ENCODE results near the gene ATP1B3.

- TF ChIP-seq, protein P1, sequence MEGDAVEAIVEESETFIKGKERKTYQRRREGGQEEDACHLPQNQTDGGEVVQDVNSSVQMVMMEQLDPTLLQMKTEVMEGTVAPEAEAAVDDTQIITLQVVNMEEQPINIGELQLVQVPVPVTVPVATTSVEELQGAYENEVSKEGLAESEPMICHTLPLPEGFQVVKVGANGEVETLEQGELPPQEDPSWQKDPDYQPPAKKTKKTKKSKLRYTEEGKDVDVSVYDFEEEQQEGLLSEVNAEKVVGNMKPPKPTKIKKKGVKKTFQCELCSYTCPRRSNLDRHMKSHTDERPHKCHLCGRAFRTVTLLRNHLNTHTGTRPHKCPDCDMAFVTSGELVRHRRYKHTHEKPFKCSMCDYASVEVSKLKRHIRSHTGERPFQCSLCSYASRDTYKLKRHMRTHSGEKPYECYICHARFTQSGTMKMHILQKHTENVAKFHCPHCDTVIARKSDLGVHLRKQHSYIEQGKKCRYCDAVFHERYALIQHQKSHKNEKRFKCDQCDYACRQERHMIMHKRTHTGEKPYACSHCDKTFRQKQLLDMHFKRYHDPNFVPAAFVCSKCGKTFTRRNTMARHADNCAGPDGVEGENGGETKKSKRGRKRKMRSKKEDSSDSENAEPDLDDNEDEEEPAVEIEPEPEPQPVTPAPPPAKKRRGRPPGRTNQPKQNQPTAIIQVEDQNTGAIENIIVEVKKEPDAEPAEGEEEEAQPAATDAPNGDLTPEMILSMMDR (IDR thresholded peaks at IDR 0.05; ENCODE audit: low read depth, low read length, missing input control), result no peak
- TF ChIP-seq NR2F2 (IDR thresholded peaks at IDR 0.05) (no peak), ATF3 (IDR thresholded peaks at IDR 0.05) (no peak), SP1 (IDR thresholded peaks at IDR 0.05) (no peak), GABPA (IDR thresholded peaks at IDR 0.05 in 1 of 2, conservative IDR thresholded peaks at IDR 0.05 in 1 of 2) (no peak), FOXA1 (IDR thresholded peaks at IDR 0.05) (no peak), RAD21 (IDR thresholded peaks at IDR 0.05) (no peak), YY1 (IDR thresholded peaks at IDR 0.05) (no peak), EGR1 (IDR thresholded peaks at IDR 0.05; ENCODE audit: low read depth in 2 of 2) (no peak), ZBTB33 (IDR thresholded peaks at IDR 0.05) (no peak), JUND (IDR thresholded peaks at IDR 0.05) (no peak), TAF1 (conservative IDR thresholded peaks at IDR 0.05) (no peak)
- TF ChIP-seq, protein P2, sequence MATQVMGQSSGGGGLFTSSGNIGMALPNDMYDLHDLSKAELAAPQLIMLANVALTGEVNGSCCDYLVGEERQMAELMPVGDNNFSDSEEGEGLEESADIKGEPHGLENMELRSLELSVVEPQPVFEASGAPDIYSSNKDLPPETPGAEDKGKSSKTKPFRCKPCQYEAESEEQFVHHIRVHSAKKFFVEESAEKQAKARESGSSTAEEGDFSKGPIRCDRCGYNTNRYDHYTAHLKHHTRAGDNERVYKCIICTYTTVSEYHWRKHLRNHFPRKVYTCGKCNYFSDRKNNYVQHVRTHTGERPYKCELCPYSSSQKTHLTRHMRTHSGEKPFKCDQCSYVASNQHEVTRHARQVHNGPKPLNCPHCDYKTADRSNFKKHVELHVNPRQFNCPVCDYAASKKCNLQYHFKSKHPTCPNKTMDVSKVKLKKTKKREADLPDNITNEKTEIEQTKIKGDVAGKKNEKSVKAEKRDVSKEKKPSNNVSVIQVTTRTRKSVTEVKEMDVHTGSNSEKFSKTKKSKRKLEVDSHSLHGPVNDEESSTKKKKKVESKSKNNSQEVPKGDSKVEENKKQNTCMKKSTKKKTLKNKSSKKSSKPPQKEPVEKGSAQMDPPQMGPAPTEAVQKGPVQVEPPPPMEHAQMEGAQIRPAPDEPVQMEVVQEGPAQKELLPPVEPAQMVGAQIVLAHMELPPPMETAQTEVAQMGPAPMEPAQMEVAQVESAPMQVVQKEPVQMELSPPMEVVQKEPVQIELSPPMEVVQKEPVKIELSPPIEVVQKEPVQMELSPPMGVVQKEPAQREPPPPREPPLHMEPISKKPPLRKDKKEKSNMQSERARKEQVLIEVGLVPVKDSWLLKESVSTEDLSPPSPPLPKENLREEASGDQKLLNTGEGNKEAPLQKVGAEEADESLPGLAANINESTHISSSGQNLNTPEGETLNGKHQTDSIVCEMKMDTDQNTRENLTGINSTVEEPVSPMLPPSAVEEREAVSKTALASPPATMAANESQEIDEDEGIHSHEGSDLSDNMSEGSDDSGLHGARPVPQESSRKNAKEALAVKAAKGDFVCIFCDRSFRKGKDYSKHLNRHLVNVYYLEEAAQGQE (IDR thresholded peaks at IDR 0.05), result no peak
- TF ChIP-seq, protein P3, sequence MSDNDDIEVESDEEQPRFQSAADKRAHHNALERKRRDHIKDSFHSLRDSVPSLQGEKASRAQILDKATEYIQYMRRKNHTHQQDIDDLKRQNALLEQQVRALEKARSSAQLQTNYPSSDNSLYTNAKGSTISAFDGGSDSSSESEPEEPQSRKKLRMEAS (IDR thresholded peaks at IDR 0.05), result no peak
Measured at GRCh38 chr3:141828890-141829289, 47.6 kb upstream of the ATP1B3 start.

All from liver (tissue), 3 donors.